Measurements from ENCODE around the gene USP36.
"Not testable (repeated sequence)": the region's sequence is repeated elsewhere in the genome, so short reads cannot be mapped to it uniquely, and the experiment has no call there.

Gene USP36

DNA sequence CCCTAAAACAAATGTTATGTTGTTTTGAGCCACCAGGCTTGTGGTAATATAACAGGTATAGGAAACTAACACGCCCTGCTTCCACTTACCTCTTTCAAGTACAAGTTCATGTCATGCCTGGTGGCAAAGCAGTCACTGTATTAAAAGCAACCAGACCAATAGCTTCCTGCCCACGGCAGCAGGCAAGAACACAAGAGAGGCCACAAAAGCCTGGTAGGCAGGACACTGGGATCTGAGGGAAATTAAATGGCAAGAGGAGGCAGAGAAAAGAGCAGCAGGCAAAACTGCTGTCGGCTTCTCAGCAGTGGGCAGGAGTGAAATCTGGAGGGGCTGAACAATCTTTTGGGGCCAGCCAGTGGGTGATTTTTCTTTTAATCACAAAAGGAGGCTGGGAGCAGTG is 60.8 kb downstream of the USP36 start:
- H3K9me3 ChIP-seq (ENCODE audit: insufficient read depth, low read length), result no peaks in the 10 kb centered on the region
- peaks cover 24% of the 10 kb centered on the region for H3F3A ChIP-seq (ENCODE audit: insufficient read depth)
- no peaks in the 10 kb centered on the region for H3K9me2 ChIP-seq (replicated peaks; ENCODE audit: insufficient read depth, low read length)
- no peak overlapping the region for H3K4me3 ChIP-seq (ENCODE audit: insufficient read depth, low read length, poor library complexity, severe bottlenecking)
- no peaks in the 10 kb centered on the region for H3K27me3 ChIP-seq (ENCODE audit: low read length)
- H3K36me3 ChIP-seq (ENCODE audit: low read length), result no peaks in the 10 kb centered on the region
- peak overlapping the region; percentile 85; the same call in 1 of the 2 replicates for H3K9ac ChIP-seq (ENCODE audit: low read length)
- peak overlapping the region; percentile 54 for H3K27ac ChIP-seq (ENCODE audit: low read depth, low read length)
- peak overlapping the region; percentile 77 for H3K4me2 ChIP-seq (ENCODE audit: low read depth, low read length, poor library complexity, severe bottlenecking)
- TF ChIP-seq CTCF (IDR thresholded peaks at IDR 0.05; ENCODE audit: insufficient read depth, low read length, poor library complexity, severe bottlenecking), result no peak
- TF ChIP-seq EZH2phosphoT487 (conservative IDR thresholded peaks at IDR 0.05; ENCODE audit: low read length), result no peak
- H4K20me1 ChIP-seq (ENCODE audit: low read depth, low read length), result no peaks in the 10 kb centered on the region; the same call in 1 of the 2 replicates
- H2AFZ ChIP-seq (ENCODE audit: low read depth, low read length, severe bottlenecking), result no peak overlapping the region
- peaks cover 43% of the 10 kb centered on the region for H3K79me2 ChIP-seq (ENCODE audit: insufficient read depth, low read length)

DNA sequence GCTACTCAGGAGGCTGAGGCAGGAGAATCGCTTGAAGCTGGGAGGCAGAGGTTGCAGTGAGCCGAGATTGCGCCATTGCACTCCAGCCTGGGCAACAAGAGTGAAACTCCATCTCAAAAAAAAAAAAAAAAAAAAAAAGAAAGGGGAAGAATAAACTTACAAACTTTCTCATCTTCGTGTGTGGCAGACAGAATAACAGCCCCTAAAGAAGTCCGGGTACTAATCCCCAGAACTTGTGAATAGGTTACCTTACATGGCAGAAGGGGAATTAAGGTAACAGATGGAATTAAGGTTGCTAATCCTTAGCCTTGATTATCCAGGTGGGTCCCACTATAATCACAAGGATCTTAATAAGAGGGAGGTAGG is 61.3 kb downstream of the USP36 start:
- H3K9me2 ChIP-seq (replicated peaks; ENCODE audit: insufficient read depth, low read length); H3K9ac ChIP-seq (ENCODE audit: low read length); H3K27me3 ChIP-seq (ENCODE audit: low read length); H3K36me3 ChIP-seq (ENCODE audit: low read length); H4K20me1 ChIP-seq (ENCODE audit: low read depth, low read length); H2AFZ ChIP-seq (ENCODE audit: low read depth, low read length, severe bottlenecking); H3K9me3 ChIP-seq (ENCODE audit: insufficient read depth, low read length); H3K4me3 ChIP-seq (ENCODE audit: insufficient read depth, low read length, poor library complexity, severe bottlenecking): not testable (repeated sequence)
- Histone ChIP-seq H3F3A (ENCODE audit: insufficient read depth) (peaks cover 23% of the 10 kb centered on the region), H3K4me2 (ENCODE audit: low read depth, low read length, poor library complexity, severe bottlenecking) (peak overlapping the region; percentile 77), H3K27ac (ENCODE audit: low read depth, low read length) (peak overlapping the region; percentile 54; the same call in 1 of the 2 replicates), H3K79me2 (ENCODE audit: insufficient read depth, low read length) (peaks cover 46% of the 10 kb centered on the region)

GRCh38 chr17:78777881-78778280 is 62.7 kb downstream of the USP36 start:
- Histone ChIP-seq H3K27ac (ENCODE audit: low read depth, low read length) (no peak overlapping the region), H3F3A (ENCODE audit: insufficient read depth) (peaks cover 18% of the 10 kb centered on the region), H3K9me2 (replicated peaks; ENCODE audit: insufficient read depth, low read length) (no peaks in the 10 kb centered on the region), H3K79me2 (ENCODE audit: insufficient read depth, low read length) (peaks cover 46% of the 10 kb centered on the region), H2AFZ (ENCODE audit: low read depth, low read length, severe bottlenecking) (no peak overlapping the region), H3K9me3 (ENCODE audit: insufficient read depth, low read length) (no peaks in the 10 kb centered on the region), H3K36me3 (ENCODE audit: low read length) (no peaks in the 10 kb centered on the region), H3K27me3 (ENCODE audit: low read length) (no peaks in the 10 kb centered on the region), H3K9ac (ENCODE audit: low read length) (no peak overlapping the region), H3K4me2 (ENCODE audit: low read depth, low read length, poor library complexity, severe bottlenecking) (no peak overlapping the region), H3K4me3 (ENCODE audit: insufficient read depth, low read length, poor library complexity, severe bottlenecking) (no peak overlapping the region), H4K20me1 (ENCODE audit: low read depth, low read length) (no peaks in the 10 kb centered on the region; the same call in 1 of the 2 replicates)
- TF ChIP-seq CTCF (IDR thresholded peaks at IDR 0.05; ENCODE audit: insufficient read depth, low read length, poor library complexity, severe bottlenecking), result no peak
- TF ChIP-seq EZH2phosphoT487 (conservative IDR thresholded peaks at IDR 0.05; ENCODE audit: low read length), result no peak

GRCh38 chr17:78774956-78775571 is 65.5 kb downstream of the USP36 start:
- Histone ChIP-seq H2AFZ (ENCODE audit: low read depth, low read length, severe bottlenecking) (no peak overlapping the region), H3K4me3 (ENCODE audit: insufficient read depth, low read length, poor library complexity, severe bottlenecking) (peak overlapping the region; percentile 32), H3K9ac (ENCODE audit: low read length) (peak overlapping the region; percentile 26), H4K20me1 (ENCODE audit: low read depth, low read length) (no peaks in the 10 kb centered on the region; the same call in 1 of the 2 replicates), H3K9me2 (replicated peaks; ENCODE audit: insufficient read depth, low read length) (no peaks in the 10 kb centered on the region), H3K79me2 (ENCODE audit: insufficient read depth, low read length) (peaks cover 37% of the 10 kb centered on the region), H3K9me3 (ENCODE audit: insufficient read depth, low read length) (no peaks in the 10 kb centered on the region), H3K27ac (ENCODE audit: low read depth, low read length) (peak overlapping the region; percentile 33), H3K27me3 (ENCODE audit: low read length) (no peaks in the 10 kb centered on the region), H3K36me3 (ENCODE audit: low read length) (no peaks in the 10 kb centered on the region), H3F3A (ENCODE audit: insufficient read depth) (peaks cover 9% of the 10 kb centered on the region), H3K4me2 (ENCODE audit: low read depth, low read length, poor library complexity, severe bottlenecking) (peak overlapping the region; percentile 72)
- TF ChIP-seq EZH2phosphoT487 (conservative IDR thresholded peaks at IDR 0.05; ENCODE audit: low read length) (no peak), CTCF (IDR thresholded peaks at IDR 0.05; ENCODE audit: insufficient read depth, low read length, poor library complexity, severe bottlenecking) (no peak)

Data from SU-DHL-6 (cell line).